Stromal cell of bone marrow (primary cell): ENCODE data around the gene SNORC.

Source experiments
- DNase-seq: peaks from one replicate; pipeline ENCODE4 v3.0.0-alpha.2; 2012; ENCODE audit warnings: low read depth

SNORC gene

GRCh38 chr2:232926431-232926939 is 56.4 kb downstream of the SNORC start:
- DNase-seq: no peak

- DNase-seq: no peak
Measured at GRCh38 chr2:232927032-232927792, 57.1 kb downstream of the SNORC start.

- no peak for DNase-seq
Measured at GRCh38 chr2:232927793-232928550, 57.9 kb downstream of the SNORC start.
